IMR-90 (cell line): Measurements from ENCODE around the gene PTPN3.

Source experiments
- CEBPB ChIP-seq: IDR thresholded peaks from 2 replicates; pipeline ENCODE4 v1.6.1; 2012; ENCODE audit warnings: low read depth, low read length, improper control_type of control experiment
- FOS ChIP-seq: fragments of 150-350 bp; IDR thresholded peaks from 2 replicates; pipeline ENCODE4 v1.6.1; 2016; ENCODE audit warnings: low read depth, low read length
- MAFK ChIP-seq: IDR thresholded peaks from 2 replicates; pipeline ENCODE4 v1.6.1; 2012; ENCODE audit warnings: low read depth, low read length, improper control_type of control experiment
- MAZ ChIP-seq: IDR thresholded peaks from 2 replicates; pipeline ENCODE4 v1.6.1; 2012; ENCODE audit warnings: low read depth, mild to moderate bottlenecking, low read length, improper control_type of control experiment, moderate library complexity, borderline replicate concordance
- NFE2L2 ChIP-seq: fragments of 150-350 bp; IDR thresholded peaks from 2 replicates; pipeline ENCODE4 v1.6.1; 2016; ENCODE audit warnings: low read depth, mild to moderate bottlenecking, low read length
- POLR2A ChIP-seq: IDR thresholded peaks from 2 replicates; pipeline ENCODE4 v1.6.1; 2012; ENCODE audit warnings: mild to moderate bottlenecking, low read depth, low read length
- RAD21 ChIP-seq: IDR thresholded peaks from 2 replicates; pipeline ENCODE4 v1.6.1; 2012; ENCODE audit warnings: low read length, improper control_type of control experiment
- RCOR1 ChIP-seq: IDR thresholded peaks from 2 replicates; pipeline ENCODE4 v1.6.1; 2012; ENCODE audit warnings: mild to moderate bottlenecking, low read length, improper control_type of control experiment; ENCODE audit not compliant: insufficient replicate concordance
- RFX5 ChIP-seq: IDR thresholded peaks from 2 replicates; pipeline ENCODE4 v1.8.0; 2012; ENCODE audit warnings: low read depth, mild to moderate bottlenecking, low read length, moderate library complexity
- SMC3 ChIP-seq: fragments of 150-350 bp; IDR thresholded peaks from 2 replicates; pipeline ENCODE4 v1.6.1; 2016; ENCODE audit warnings: low read depth, mild to moderate bottlenecking, antibody characterized with exemption, low read length, moderate library complexity
- TF ChIP-seq, protein P1 (sequence below): conservative IDR thresholded peaks from 2 replicates; pipeline ENCODE4 v1.5.1; 2012; ENCODE audit warnings: mild to moderate bottlenecking, low read depth, low read length, improper control_type of control experiment
- TF ChIP-seq, protein P2 (sequence below): fragments of 150-350 bp; IDR thresholded peaks from 2 replicates; pipeline ENCODE4 v1.6.1; 2017; ENCODE audit warnings: mild to moderate bottlenecking, antibody characterized with exemption, low read length, low read depth
- TF ChIP-seq, protein P3 (sequence below): fragments of 150-350 bp; IDR thresholded peaks from 2 replicates; pipeline ENCODE4 v1.6.1; 2016; ENCODE audit warnings: low read depth, mild to moderate bottlenecking, low read length, moderate library complexity, borderline replicate concordance

- TF ChIP-seq RCOR1, result no peak
- TF ChIP-seq, protein P1, sequence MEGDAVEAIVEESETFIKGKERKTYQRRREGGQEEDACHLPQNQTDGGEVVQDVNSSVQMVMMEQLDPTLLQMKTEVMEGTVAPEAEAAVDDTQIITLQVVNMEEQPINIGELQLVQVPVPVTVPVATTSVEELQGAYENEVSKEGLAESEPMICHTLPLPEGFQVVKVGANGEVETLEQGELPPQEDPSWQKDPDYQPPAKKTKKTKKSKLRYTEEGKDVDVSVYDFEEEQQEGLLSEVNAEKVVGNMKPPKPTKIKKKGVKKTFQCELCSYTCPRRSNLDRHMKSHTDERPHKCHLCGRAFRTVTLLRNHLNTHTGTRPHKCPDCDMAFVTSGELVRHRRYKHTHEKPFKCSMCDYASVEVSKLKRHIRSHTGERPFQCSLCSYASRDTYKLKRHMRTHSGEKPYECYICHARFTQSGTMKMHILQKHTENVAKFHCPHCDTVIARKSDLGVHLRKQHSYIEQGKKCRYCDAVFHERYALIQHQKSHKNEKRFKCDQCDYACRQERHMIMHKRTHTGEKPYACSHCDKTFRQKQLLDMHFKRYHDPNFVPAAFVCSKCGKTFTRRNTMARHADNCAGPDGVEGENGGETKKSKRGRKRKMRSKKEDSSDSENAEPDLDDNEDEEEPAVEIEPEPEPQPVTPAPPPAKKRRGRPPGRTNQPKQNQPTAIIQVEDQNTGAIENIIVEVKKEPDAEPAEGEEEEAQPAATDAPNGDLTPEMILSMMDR, result no peak
- TF ChIP-seq MAZ, result no peak
- TF ChIP-seq POLR2A, result no peak
- TF ChIP-seq CEBPB, result no peak
- TF ChIP-seq FOS, result no peak
- TF ChIP-seq RAD21, result no peak
- no peak for TF ChIP-seq SMC3
- TF ChIP-seq RFX5, result no peak
- TF ChIP-seq, protein P2, sequence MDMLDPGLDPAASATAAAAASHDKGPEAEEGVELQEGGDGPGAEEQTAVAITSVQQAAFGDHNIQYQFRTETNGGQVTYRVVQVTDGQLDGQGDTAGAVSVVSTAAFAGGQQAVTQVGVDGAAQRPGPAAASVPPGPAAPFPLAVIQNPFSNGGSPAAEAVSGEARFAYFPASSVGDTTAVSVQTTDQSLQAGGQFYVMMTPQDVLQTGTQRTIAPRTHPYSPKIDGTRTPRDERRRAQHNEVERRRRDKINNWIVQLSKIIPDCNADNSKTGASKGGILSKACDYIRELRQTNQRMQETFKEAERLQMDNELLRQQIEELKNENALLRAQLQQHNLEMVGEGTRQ, result no peak
- TF ChIP-seq MAFK, result no peak
- no peak for TF ChIP-seq NFE2L2
- TF ChIP-seq, protein P3, sequence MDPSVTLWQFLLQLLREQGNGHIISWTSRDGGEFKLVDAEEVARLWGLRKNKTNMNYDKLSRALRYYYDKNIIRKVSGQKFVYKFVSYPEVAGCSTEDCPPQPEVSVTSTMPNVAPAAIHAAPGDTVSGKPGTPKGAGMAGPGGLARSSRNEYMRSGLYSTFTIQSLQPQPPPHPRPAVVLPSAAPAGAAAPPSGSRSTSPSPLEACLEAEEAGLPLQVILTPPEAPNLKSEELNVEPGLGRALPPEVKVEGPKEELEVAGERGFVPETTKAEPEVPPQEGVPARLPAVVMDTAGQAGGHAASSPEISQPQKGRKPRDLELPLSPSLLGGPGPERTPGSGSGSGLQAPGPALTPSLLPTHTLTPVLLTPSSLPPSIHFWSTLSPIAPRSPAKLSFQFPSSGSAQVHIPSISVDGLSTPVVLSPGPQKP, result no peak
Measured at GRCh38 chr9:109437286-109437685, 60.8 kb downstream of the PTPN3 start.
